ENCODE measurements around the gene KCNJ5.

DNA sequence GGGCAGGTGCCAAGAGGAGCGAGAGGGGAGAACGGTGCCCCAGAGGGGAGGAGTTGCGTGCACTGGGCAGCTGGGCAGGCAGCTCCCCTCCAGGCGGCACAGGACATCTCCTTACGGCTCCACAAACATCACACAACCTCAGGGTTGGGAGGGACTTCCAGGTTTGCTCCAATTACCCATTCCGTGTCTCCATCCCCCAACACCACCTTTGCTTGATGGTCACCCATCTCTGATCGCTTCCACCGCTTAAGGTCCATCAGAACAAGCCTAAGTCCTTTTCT lies 66.0 kb downstream of the KCNJ5 start:
- no peak for TF ChIP-seq CREB1 (CRISPR knock-in tag; IDR thresholded peaks at IDR 0.05; ENCODE audit: low read depth)
- TF ChIP-seq CTCF (conservative IDR thresholded peaks at IDR 0.05; ENCODE audit: low read depth in 2 of 2) = no peak
- TF ChIP-seq EZH2 (IDR thresholded peaks at IDR 0.05; ENCODE audit: low read depth, unreplicated experiment) = no peak
- no peak for TF ChIP-seq ZNF331 (CRISPR knock-in tag; IDR thresholded peaks at IDR 0.05; ENCODE audit: low read depth)
- no peak for TF ChIP-seq POLR2AphosphoS5 (IDR thresholded peaks at IDR 0.05; ENCODE audit: low read depth)
- no peak for TF ChIP-seq JUNB (IDR thresholded peaks at IDR 0.05; ENCODE audit: unreplicated experiment)
- TF ChIP-seq EZH2phosphoT487 (IDR thresholded peaks at IDR 0.05; ENCODE audit: unreplicated experiment) = no peak
- TF ChIP-seq, protein P1, sequence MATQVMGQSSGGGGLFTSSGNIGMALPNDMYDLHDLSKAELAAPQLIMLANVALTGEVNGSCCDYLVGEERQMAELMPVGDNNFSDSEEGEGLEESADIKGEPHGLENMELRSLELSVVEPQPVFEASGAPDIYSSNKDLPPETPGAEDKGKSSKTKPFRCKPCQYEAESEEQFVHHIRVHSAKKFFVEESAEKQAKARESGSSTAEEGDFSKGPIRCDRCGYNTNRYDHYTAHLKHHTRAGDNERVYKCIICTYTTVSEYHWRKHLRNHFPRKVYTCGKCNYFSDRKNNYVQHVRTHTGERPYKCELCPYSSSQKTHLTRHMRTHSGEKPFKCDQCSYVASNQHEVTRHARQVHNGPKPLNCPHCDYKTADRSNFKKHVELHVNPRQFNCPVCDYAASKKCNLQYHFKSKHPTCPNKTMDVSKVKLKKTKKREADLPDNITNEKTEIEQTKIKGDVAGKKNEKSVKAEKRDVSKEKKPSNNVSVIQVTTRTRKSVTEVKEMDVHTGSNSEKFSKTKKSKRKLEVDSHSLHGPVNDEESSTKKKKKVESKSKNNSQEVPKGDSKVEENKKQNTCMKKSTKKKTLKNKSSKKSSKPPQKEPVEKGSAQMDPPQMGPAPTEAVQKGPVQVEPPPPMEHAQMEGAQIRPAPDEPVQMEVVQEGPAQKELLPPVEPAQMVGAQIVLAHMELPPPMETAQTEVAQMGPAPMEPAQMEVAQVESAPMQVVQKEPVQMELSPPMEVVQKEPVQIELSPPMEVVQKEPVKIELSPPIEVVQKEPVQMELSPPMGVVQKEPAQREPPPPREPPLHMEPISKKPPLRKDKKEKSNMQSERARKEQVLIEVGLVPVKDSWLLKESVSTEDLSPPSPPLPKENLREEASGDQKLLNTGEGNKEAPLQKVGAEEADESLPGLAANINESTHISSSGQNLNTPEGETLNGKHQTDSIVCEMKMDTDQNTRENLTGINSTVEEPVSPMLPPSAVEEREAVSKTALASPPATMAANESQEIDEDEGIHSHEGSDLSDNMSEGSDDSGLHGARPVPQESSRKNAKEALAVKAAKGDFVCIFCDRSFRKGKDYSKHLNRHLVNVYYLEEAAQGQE (IDR thresholded peaks at IDR 0.05; ENCODE audit: unreplicated experiment) = no peak
- TF ChIP-seq STAT1 (IDR thresholded peaks at IDR 0.05; ENCODE audit: unreplicated experiment) = no peak
- TF ChIP-seq NANOG (IDR thresholded peaks at IDR 0.05; ENCODE audit: borderline replicate concordance) = no peak
- no peak for TF ChIP-seq ETS1 (IDR thresholded peaks at IDR 0.05)
- no peak for TF ChIP-seq ZNF114 (CRISPR knock-in tag; IDR thresholded peaks at IDR 0.05)
- TF ChIP-seq, protein P2, sequence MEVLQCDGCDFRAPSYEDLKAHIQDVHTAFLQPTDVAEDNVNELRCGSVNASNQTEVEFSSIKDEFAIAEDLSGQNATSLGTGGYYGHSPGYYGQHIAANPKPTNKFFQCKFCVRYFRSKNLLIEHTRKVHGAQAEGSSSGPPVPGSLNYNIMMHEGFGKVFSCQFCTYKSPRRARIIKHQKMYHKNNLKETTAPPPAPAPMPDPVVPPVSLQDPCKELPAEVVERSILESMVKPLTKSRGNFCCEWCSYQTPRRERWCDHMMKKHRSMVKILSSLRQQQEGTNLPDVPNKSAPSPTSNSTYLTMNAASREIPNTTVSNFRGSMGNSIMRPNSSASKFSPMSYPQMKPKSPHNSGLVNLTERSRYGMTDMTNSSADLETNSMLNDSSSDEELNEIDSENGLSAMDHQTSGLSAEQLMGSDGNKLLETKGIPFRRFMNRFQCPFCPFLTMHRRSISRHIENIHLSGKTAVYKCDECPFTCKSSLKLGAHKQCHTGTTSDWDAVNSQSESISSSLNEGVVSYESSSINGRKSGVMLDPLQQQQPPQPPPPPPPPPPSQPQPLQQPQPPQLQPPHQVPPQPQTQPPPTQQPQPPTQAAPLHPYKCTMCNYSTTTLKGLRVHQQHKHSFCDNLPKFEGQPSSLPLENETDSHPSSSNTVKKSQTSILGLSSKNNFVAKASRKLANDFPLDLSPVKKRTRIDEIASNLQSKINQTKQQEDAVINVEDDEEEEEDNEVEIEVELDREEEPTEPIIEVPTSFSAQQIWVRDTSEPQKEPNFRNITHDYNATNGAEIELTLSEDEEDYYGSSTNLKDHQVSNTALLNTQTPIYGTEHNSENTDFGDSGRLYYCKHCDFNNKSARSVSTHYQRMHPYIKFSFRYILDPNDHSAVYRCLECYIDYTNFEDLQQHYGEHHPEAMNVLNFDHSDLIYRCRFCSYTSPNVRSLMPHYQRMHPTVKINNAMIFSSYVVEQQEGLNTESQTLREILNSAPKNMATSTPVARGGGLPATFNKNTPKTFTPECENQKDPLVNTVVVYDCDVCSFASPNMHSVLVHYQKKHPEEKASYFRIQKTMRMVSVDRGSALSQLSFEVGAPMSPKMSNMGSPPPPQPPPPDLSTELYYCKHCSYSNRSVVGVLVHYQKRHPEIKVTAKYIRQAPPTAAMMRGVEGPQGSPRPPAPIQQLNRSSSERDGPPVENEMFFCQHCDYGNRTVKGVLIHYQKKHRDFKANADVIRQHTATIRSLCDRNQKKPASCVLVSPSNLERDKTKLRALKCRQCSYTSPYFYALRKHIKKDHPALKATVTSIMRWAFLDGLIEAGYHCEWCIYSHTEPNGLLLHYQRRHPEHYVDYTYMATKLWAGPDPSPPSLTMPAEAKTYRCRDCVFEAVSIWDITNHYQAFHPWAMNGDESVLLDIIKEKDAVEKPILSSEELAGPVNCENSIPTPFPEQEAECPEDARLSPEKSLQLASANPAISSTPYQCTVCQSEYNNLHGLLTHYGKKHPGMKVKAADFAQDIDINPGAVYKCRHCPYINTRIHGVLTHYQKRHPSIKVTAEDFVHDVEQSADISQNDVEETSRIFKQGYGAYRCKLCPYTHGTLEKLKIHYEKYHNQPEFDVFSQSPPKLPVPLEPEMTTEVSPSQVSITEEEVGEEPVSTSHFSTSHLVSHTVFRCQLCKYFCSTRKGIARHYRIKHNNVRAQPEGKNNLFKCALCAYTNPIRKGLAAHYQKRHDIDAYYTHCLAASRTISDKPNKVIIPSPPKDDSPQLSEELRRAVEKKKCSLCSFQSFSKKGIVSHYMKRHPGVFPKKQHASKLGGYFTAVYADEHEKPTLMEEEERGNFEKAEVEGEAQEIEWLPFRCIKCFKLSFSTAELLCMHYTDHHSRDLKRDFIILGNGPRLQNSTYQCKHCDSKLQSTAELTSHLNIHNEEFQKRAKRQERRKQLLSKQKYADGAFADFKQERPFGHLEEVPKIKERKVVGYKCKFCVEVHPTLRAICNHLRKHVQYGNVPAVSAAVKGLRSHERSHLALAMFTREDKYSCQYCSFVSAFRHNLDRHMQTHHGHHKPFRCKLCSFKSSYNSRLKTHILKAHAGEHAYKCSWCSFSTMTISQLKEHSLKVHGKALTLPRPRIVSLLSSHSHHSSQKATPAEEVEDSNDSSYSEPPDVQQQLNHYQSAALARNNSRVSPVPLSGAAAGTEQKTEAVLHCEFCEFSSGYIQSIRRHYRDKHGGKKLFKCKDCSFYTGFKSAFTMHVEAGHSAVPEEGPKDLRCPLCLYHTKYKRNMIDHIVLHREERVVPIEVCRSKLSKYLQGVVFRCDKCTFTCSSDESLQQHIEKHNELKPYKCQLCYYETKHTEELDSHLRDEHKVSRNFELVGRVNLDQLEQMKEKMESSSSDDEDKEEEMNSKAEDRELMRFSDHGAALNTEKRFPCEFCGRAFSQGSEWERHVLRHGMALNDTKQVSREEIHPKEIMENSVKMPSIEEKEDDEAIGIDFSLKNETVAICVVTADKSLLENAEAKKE (CRISPR knock-in tag; IDR thresholded peaks at IDR 0.05) = no peak

All from GM23338 (cell line).